ENCODE results near the gene PDE2A.

DNA sequence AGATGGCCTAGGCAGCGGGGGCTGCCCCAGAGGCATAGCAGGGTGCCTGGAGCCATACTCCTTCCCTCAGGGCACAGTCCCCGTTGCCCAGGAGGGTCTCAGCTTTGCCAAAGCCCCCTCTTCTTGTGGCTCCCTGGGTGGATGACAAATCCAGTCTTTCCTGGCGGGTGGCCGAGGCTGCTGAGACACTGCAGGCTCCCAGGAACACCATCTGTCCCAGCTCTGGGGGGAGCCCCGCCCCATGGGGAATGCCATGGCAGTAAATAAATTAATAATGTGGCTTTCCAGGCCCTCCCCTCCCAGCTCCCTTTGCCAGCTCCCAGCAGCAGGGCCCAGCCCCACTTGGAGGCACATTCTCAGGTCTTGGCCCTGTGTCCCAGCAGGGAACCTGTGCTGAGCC is 45.0 kb downstream of the PDE2A start:
- TF ChIP-seq, protein P1, sequence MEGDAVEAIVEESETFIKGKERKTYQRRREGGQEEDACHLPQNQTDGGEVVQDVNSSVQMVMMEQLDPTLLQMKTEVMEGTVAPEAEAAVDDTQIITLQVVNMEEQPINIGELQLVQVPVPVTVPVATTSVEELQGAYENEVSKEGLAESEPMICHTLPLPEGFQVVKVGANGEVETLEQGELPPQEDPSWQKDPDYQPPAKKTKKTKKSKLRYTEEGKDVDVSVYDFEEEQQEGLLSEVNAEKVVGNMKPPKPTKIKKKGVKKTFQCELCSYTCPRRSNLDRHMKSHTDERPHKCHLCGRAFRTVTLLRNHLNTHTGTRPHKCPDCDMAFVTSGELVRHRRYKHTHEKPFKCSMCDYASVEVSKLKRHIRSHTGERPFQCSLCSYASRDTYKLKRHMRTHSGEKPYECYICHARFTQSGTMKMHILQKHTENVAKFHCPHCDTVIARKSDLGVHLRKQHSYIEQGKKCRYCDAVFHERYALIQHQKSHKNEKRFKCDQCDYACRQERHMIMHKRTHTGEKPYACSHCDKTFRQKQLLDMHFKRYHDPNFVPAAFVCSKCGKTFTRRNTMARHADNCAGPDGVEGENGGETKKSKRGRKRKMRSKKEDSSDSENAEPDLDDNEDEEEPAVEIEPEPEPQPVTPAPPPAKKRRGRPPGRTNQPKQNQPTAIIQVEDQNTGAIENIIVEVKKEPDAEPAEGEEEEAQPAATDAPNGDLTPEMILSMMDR (IDR thresholded peaks at IDR 0.05) = no peak
- no peak for TF ChIP-seq POLR2A (IDR thresholded peaks at IDR 0.05)

Measured in heart left ventricle (tissue), 13 donors.